Globus pallidus (tissue), 1 donor: ENCODE data around the gene LGALS3BP.
A peak's percentile ranks its signal among the peaks of the same experiment; 100 is the strongest.
"Not testable (repeated sequence)": the region's sequence is repeated elsewhere in the genome, so short reads cannot be mapped to it uniquely, and the experiment has no call there.

Experiments used
- DNase-seq: peaks from one replicate; pipeline ENCODE4 v3.0.0-alpha.2; 2015; ENCODE audit warnings: low spot score

Gene LGALS3BP, protein sequence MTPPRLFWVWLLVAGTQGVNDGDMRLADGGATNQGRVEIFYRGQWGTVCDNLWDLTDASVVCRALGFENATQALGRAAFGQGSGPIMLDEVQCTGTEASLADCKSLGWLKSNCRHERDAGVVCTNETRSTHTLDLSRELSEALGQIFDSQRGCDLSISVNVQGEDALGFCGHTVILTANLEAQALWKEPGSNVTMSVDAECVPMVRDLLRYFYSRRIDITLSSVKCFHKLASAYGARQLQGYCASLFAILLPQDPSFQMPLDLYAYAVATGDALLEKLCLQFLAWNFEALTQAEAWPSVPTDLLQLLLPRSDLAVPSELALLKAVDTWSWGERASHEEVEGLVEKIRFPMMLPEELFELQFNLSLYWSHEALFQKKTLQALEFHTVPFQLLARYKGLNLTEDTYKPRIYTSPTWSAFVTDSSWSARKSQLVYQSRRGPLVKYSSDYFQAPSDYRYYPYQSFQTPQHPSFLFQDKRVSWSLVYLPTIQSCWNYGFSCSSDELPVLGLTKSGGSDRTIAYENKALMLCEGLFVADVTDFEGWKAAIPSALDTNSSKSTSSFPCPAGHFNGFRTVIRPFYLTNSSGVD

GRCh38 chr17:78979780-78980623, at the start of gene LGALS3BP:
Gene LGALS3BP (minus strand): TSS chr17:78979923. CDS start chr17:78977191, 2,732 bp downstream.
- DNase-seq = peak; percentile 89

GRCh38 chr17:79028496-79029326, 49.0 kb upstream of the LGALS3BP start:
- DNase-seq = no peak

DNA sequence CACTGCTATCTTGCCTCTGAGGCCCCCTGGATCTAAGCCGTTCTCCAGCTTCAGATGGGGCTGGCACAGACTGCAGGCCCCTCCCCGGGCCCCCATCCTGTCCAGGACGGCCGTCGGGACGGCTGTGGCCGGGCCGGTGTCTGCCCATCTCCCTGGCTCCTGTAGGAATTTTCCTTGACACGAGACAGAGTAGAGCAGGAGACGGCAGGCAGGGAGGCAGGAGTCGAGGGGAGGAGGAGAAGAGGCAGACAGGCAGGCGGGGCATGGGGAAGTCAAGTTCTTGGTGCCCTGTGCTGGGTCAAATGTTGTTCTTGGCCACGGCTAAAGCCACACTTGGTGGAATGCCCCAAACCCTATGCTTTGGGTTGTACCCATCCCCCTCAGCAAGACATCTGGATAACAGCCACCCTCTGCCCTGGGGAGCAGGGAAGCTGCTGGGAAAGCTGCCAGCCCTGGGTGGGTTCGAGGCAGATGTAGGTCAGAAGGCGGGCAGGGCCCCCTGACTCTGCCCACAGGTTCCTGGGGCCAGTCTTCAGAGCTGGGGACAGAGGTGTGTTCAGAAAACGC, 48.3 kb upstream of the LGALS3BP start:
- no peak for DNase-seq

GRCh38 chr17:79027274-79027924, 47.7 kb upstream of the LGALS3BP start:
- no peak for DNase-seq

DNA sequence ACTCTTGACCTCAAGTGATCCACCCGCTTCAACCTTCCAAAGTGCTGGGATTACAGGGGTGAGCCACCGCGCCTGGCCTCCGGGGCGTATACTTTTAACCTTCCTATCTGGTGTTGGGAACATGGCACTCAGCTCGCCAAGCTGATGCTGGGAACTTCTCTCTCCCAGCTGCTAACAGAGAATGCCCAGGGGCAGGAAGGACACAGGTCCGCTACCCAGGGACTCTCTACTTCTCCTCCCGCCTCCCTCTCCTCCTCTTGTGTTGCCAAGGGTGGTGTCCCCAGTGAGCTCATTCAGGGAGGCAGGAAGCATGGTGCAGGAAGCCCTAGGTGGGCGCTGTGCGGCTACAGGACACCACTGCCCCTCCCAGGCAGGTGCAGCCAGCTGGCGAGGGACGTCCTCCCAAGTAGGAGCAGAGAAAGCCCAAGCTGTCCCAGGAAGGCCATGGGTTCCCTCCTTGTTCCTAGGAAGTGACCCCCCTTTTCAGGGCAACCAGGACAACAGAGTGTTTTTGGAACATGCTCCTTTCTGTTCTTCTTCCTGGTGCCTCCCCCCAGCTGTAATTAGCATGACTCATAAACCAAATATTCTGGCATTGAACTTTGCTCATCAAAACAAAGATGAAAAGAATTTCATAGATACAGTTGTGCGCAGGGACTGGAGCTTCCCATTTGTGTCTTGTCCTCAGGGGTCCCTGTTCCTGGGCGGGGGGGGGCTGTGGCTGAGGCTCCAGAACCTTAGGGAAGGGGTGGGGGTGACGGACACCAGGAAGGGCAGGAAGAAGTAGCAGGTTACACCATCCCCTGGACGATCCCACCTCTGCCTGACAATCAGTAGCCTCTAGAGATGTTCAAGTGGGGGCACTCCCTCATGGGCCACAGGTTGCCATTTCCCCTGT, 46.9 kb upstream of the LGALS3BP start:
- no peak for DNase-seq

GRCh38 chr17:79024901-79025737, 45.4 kb upstream of the LGALS3BP start:
- no peak for DNase-seq

- DNase-seq = no peak
Measured at GRCh38 chr17:79023886-79024771, 44.4 kb upstream of the LGALS3BP start, which contains the start of gene C1QTNF1. Gene C1QTNF1 (plus strand): TSS chr17:79024169. CDS start chr17:79043969, 19,800 bp downstream.

DNA sequence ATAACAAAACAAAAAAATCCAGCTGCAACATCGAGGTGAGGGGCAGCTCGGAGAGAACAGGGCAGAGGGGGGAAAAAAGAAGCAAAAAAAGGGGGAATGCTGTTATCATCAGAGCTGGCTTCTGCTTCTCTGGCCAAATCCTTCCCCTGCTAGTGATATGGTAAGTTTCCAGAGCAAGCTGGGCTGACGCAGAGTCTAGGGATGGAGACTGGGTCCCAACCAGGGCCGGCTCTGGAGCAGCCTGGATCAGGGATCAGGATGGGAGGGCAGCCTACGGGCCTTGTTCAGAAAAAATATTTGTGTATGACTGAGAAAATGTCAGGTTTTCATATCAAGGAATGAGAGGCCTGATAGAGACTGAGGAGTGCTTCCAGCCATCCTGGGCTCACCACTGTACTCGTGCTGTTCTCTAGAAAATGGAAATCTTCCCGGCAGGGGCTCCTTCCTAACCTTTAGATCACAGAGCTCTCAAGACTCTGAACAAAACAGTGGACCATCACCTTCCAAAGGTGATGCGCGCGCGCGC, 43.5 kb upstream of the LGALS3BP start:
- DNase-seq = no peak

- no peak for DNase-seq
Measured at GRCh38 chr17:79022507-79022991, 42.8 kb upstream of the LGALS3BP start.

- not testable (repeated sequence) for DNase-seq
Measured at GRCh38 chr17:79021929-79022328, 42.2 kb upstream of the LGALS3BP start.

GRCh38 chr17:79020631-79021301, 41.0 kb upstream of the LGALS3BP start:
- no peak for DNase-seq

GRCh38 chr17:79019632-79020584, 40.2 kb upstream of the LGALS3BP start:
- DNase-seq = no peak

- no peak for DNase-seq
Measured at GRCh38 chr17:79019261-79019631, 39.5 kb upstream of the LGALS3BP start.

- DNase-seq = no peak
Measured at GRCh38 chr17:79018370-79018695, 38.6 kb upstream of the LGALS3BP start.

GRCh38 chr17:79017546-79018369, 38.0 kb upstream of the LGALS3BP start:
- no peak for DNase-seq
